Head of caudate nucleus (tissue), 42 donors: ENCODE data around the gene ATF6B.

Source experiments
- DNase-seq, 42 donors: peaks; one replicate each; pipeline versions ENCODE4 v3.0.0 to v3.0.0-alpha.2; 2020 to 2021; ENCODE audit warnings: mixed read lengths in 7 of 42
- intact Hi-C: fragments of 100-400 bp; cut with DNase I; formaldehyde crosslinking; loops from one replicate; pipeline ENCODE4 v1.15.0; 2022

Gene ATF6B

DNA sequence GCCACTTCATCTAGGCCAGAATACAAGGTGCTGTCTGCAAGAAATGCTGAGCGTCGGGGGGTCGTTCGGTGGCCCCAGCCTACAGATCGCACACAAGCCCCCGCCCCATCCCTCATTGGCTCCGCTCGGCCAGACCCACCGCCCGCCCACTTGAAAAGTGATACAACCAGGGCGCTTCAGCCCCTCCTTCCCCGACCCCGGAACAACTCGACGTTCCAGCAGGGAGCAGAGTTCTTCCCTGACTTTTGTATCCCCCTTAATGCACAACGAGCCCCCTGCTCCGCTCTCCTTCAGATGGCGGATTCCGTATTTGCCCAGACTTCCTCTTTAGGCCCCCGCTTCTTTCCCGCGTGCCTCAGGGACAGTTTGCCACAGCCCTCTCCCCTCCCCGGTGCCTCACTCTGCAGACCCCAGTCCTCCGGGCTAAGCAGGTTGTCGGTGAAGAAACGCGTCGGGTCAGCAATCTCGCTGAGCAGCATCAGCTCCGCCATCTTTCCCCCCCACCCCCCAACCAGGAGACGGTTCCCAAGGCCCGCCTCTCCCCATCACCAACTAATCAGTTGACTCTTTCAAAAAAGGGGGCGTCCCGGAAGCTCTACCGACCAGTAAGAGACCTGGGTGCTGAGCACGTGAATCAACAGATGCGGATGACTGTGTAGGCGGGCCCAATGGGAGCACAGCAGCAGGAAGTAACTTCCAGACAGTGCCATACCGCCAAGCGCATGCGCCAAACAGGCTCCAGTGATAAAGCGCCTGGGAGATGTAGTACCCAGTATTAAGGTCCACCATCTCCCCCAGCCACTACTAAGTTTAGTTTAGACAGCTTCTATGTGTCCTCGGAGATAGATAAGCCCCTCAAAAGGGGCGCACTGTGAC lies at the start of gene ATF6B:
Gene ATF6B, minus strand, starts transcription at position 530 of the 876 bp plus-strand sequence. Its CDS starts 39 bp downstream, at position 491.
- intact Hi-C loops: loop anchor here (2.0 to 5.0 kb wide), 2 partner anchors 27 to 69 kb away; partner anchors contain the start of gene PPT2
- peak; percentile 96 to 100 (median 99) for DNase-seq

DNA sequence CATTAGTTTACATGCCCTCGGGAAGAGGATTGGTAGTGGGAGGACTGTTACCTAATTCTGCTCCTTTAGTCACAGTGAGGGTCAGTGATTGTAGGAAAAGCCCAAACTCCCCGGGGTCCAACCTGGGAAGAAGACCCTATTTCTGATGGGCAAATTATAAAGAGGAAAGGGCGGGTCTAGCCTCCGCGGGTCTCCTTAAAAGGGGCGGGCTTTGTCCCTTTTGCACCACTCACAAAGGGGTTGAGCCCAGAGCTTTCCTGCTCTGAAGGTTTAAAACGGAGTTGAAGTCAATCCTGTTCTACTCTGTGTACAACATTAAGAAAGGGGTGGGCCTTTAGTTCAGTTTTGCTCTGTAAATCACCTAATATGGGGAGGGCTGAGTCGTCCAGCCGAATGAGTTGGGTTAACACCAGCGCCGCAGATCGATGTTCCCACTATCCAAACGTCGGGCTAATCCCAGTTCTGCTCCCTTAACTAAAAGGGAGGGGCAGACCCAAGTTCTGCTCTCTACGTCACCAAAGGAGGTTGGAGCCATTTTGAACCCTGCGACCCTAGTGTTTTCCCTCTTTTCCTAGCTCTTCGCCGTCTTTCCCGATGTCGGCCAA lies 49.2 kb upstream of the ATF6B start:
- intact Hi-C loops: no loop called here
- DNase-seq: peak in 10 of 42 donors; percentile 38 to 65 (median 49)

DNA sequence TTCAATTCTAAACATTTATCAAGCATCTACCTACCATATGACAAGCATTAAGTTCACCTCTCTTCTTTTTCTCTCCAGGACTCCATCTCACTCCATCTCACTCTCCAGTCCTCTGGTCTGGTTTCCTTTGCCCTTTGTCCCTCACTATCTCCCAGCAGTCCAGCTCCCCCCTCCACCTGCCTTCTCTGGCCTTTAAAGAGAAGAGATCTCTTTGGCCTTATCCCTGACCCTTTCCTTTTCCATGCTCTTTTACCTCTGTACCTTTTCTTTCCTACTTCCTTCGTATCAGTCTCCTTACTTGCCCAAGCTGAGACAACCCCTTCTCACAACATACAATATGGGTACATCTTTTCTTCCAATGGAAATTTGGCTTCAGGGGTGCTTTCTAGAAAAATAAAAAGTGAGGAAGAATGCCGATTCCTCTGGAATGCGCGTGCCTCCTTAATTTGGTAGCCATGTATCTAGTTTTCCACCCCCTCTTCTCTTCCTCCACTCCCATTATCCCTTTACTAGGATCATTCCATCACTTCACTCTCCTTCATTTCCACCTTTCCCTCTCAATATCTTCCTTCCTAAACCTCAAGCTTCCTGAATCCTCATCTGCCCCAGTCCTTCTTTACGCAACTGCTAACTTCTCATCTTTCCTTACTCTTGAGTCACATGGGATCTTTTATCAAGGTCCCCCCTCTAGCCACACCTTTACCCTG lies 48.6 kb upstream of the ATF6B start:
- DNase-seq: peak in 1 of 42 donors; percentile 21
- intact Hi-C loops: no loop called here

DNA sequence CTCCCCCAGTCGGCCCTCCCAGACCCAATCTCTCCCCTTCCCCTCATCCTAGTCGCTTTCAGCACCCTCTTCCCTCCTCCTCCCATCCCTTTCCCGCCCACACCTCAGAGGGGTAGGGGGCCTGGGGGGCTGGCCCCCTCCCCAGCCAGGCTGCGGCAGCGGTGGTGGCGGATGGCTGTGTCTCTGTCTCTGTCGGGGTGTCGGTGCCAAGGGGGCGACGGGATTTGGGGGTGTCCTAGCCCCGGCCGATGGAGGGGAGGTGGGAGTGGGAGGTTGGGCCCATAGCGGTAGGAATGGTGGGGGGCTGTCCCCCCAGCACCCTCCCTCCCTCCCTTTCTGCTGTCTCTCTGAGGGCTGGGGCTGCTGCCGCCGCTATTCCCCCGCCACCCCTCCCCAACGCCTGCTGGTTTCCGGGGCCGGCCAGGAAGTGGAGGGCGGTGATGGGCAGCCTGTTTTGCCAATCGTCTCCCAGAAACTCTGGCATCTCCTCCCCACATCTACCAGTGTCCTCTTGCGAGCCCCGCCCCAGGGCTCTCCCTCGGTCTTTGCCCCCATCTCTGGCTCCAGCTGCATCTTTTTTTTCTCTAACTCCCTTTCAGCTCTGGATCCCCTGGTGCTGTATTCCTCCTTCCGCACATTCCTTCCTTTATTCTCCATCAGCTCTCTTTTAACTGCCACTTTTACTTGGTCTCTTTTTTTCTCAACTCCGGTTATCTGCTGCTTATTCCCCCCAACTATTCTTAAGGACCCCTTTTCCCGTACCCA lies 47.8 kb upstream of the ATF6B start, which contains the start of gene AGPAT1:
Gene AGPAT1, minus strand, starts transcription at position 374 of the 765 bp plus-strand sequence. CDS start 4,588 bp downstream, outside the sequence.
- intact Hi-C loops: no loop called here
- DNase-seq: peak; percentile 98 to 100 (median 99)

DNA sequence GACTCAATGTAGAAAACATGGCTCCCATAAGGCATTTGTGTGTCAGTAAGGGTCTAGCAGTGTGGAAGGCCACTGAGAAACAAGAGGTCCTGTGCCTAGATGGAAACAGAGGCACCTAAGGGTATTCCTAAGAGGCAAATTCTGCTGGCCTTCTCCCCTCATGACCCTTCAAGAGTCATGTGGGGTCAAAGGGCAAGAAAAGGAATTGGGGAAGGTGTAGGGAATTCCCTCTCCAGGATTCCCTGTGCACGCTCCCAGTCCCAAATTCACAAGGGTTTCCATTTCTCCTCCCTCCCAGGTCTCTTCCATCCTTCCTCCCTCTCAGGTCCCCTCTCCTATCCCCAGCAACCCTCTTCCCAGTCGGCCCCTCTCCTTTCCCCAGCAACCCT lies 47.3 kb upstream of the ATF6B start:
- DNase-seq: no peak
- intact Hi-C loops: no loop called here

DNA sequence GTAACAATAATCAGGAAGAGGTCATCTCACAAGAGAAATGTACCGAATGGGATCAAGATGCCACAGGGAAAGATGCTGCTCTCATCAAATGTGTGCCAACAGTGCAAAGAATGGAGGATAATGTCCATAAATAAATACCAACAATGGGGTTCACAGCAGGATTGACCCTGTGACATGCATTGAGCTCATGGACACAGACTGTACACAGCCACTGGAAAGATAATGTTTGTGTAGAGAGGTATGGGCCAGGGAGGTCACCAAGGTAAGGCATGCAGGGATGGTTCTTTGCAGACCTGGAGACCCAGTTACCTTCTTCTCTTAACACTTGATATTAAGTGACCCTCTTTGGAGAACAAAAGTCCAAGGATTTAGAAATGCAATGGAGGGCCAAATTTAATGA lies 46.4 kb upstream of the ATF6B start:
- no peak for DNase-seq
- intact Hi-C loops: no loop called here

DNA sequence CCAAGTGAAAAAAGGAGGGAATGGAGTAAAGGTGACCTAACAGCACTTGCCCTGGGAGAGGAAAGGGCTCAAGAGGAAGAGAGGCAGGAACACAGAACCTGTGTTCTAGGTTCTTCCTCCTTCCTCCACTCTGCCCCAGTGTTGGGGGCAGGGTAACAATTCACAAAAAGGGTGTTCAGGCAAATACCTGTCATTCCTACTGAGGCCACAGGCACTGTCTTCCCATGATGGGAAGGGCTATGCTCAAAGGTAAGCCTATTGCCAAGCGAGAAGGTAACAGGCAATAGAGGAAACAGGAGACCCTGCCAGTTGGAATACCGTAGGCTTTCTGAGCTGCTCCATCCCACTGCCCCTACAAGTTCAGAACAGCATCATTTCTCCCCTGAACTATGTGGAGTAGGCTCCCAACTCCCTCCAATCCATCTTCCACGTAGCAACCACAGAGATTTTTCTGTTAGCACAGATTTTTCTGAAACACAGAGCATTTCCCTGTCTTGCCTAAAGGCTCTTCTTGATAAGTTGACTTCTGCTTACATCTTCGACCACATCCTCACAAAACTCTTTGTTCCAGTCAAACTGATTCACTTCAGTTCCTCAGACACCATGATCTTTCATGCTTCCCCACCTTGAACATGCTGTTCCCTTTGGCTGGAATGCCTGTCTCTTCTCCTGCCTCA lies 45.1 kb upstream of the ATF6B start:
- DNase-seq: no peak
- intact Hi-C loops: no loop called here

DNA sequence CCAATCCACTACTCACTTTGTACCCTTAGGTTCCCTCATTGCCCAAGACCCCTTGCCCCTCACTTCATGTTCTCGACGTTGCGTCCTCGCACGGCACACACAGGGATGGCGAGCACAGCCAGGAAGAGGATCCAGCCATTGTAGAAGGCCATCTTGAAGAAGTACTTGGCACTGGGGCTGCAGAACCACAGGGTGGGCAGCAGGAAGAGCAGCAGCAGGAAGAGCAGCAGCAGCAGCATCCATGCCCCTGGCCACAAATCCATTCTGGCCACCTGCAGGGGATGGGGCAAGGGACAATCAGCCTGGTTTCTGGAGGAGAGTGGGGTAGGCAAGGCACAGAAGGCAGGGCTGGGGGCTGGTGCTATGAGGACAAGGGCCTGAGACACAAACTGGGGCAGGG lies 43.2 kb upstream of the ATF6B start:
- DNase-seq: no peak
- intact Hi-C loops: no loop called here

DNA sequence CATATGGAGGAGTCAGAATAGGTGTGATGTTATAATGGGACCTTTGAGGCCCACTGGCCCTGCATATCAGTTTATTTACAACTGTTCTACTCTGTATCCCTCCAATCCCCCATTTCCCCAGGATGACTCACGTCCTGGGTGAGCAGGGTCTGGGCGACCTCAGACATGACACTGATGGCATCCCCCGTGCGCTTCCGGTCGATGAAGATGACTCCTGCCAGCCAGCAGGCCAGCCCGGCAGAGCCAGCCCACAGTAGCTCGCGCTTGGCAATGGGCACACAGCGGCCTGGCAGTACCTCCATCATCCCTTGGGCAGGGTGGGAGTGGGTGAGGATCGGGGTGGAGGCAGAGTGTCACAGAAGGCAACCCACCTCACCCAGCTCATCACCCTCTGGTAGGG lies 42.2 kb upstream of the ATF6B start:
- intact Hi-C loops: no loop called here
- DNase-seq: no peak

DNA sequence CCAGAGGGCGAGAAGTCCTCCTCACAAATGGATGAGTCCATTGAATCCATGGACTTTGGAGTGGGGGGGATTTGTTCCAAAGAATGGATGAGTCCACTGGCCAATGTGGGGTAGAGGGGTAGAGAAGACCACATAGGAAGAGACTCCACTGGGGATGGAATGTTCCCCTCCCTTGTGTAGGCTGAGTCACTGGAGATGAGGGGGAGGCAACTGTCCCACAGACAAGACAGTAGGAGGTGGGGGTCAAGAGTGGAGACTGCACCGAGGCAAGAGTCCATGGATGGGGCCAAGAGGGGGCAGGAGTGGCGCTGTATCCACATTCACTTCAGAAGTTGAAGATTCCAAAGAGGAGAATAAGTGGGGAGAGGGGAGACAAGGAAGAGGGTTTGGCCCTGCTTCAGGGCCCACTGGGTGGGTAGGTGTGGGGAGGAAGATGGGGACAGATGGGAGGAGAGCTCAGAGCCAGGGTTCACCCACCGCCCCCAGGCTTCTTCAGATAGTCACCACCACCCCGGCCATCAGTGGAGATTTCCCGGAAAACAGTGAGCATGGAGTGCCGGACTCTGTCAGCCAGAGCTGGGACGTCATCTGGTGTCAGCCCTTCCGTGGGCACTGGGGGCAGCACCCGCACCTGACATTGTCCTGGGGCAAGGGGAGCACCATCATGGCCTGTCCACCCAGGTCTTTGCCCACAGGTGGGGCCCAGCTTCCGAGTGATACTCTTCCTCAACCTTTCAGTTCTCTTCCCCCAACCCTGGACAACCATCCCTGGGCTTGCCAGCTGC lies 41.0 kb upstream of the ATF6B start:
- intact Hi-C loops: no loop called here

DNA sequence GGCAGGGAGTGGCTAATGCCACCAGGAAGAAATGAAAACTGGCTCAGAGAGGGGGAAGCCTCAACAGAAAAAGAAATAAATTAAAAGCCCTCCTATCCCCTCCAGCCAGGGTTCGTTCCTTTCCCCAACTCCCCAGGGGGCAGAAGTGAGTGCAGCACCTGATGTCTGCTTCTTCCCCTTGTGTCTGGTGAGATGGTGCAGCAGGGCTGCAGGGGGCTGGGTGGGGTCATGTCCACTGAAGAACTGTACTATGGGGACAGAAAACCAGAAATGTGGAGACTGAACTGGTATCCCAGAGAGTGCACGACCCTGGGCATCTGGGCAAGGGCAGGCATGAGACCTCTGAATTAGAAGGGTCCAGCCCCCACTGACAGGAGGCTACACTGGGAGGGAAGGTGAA lies 40.3 kb upstream of the ATF6B start:
- DNase-seq: peak in 1 of 42 donors; percentile 40
- intact Hi-C loops: no loop called here

More for the DNA sequence above, 41.0 kb upstream of the ATF6B start:
- DNase-seq: peak in 2 of 42 donors; percentile 17 to 27

DNA sequence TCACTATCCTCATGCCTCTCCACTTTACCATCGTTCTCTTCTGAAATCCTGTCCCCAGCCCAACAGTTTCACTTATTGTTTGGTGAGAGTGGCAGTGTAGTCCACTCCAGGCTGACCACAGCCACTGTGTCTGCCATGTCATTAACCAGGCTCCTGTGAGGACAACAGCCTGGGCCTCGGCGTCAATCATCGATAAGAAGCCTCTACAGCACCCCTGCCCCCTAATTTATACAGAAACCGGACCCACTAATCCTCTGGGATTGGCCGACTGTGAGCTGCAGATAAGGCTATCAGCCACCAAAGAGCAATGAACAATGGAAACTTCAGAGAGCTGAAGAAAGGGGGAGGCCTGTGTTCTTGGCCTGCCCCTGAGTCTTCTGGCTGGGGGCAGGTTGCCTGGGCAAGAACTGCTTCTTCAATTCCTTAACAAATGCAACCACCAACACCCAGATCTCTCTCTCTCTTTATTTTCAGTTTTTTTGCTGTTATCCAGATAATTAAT lies 39.8 kb upstream of the ATF6B start:
- no peak for DNase-seq
- intact Hi-C loops: no loop called here

DNA sequence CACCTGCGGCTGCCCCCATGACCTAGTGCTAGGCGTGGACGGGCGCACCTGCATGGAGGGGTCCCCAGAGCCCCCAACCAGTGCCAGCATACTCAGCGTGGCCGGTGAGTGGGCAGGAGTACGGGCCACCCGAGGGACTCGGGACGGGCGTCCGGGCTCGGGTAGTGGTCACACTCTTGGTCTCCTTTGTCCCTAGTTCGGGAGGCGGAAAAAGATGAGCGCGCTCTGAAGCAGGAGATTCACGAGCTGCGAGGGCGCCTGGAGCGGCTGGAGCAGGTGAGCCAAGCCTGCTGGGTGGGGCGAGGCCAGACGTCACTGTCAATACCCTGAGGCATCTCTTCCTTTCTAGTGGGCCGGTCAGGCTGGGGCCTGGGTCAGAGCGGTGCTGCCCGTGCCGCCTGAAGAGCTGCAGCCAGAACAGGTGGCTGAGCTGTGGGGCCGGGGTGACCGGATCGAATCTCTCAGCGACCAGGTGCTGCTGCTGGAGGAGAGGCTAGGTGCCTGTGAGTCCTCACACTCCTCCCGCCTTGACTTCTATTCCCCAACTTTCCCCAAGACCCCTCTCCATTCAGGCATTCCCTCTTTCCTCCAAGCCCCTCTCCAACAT lies 39.2 kb upstream of the ATF6B start:
- intact Hi-C loops: no loop called here
- no peak for DNase-seq

DNA sequence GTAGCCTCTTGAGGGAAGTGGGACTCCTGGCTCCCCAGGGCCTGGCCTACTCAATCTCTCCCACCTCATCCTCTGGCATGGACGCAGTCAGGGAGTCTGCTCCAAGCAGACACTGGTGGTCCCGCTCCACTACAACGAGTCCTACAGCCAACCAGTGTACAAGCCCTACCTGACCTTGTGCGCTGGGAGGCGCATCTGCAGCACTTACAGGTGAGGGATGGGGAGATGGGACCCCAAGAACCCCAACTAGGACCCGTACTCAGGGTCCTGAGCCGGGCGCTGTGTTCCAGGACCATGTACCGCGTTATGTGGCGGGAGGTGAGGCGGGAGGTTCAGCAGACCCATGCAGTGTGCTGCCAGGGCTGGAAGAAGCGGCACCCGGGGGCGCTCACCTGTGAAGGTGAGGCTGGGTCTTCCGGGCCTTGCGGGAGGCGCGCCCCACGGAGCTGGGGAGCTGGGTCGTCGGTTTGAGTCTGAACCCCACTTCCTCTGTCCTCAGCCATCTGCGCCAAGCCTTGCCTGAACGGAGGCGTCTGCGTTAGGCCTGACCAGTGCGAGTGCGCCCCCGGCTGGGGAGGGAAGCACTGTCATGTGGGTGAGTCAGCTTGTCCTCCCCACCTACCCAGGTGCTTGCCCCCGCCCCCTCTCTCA lies 38.5 kb upstream of the ATF6B start:
- intact Hi-C loops: no loop called here
- peak in 2 of 42 donors; percentile 16 to 32 for DNase-seq

DNA sequence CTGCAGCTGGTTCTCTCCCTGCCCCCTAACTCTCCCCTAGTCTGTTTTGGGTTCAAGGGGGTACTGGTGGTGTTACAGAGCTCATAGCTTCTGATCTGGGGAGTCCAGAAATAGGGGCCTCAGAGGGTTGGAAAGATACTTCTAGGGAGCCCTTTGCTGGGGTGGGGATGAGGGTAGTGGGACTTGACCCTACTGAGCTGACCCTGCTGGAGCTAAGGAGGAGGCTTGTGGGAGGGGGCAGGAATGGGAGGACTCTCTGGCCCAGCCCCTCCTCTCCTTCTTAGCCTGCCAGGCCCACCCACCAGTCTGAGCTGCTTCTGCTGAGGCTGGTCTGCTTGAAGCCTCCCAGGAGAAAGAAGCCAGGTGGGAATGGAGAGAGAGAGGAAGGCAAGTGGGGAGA lies 36.2 kb upstream of the ATF6B start, which contains the start of gene EGFL8:
Gene EGFL8, plus strand, starts transcription at position 301 of the 400 bp plus-strand sequence. CDS start 1,571 bp downstream, outside the sequence.
- intact Hi-C loops: no loop called here
- no peak for DNase-seq

DNA sequence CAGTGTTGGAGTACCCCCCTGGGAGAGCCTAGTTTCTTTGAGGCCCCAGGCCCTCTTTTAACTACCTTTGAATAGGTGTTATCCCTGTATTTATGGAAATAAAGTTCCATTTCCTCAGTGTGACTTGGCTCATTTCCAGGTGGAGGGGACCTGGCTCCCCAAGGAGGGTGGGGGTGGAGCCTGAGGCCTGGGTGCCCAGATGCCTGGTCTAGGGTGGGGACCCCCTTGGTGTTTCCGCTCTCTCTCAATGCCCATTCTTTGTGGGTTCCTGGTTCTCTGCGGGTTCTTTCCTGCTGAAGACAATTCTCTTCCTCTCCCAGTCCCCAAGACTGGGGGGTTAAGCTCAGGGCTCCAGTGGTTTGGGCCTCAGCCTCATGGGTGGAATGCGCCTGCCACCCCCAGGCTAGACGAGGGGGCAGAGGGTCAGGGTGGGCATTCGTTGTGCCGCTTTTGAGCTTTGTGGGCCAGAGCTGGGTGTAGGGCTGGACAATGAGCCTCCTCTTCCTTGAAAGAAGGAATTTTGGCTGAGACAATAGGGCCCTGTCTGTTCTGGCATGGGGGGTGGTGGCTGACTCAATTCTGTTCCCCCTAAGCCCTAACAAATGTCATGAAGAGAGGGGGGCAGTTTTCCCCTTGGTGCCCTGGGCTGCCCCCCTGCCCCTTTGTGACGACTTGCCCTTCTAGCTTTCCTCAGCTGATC lies 35.7 kb upstream of the ATF6B start:
- intact Hi-C loops: no loop called here
- peak in 27 of 42 donors; percentile 27 to 74 (median 51) for DNase-seq
